K562 (cell line): ENCODE measurements around the gene MRM2. TPM values are rescaled to one million over a fixed set of nuclear protein-coding genes. Genes with fewer than 3 reads are reported as not detected.

ENCODE experiments used
- ATAC-seq: fragments of 200-7000 bp; cut with Tn5 transposase; 3 replicates; pipeline ENCODE4 v1.9.1; 2020; ENCODE audit warnings: moderate library complexity
- BruUV-seq: library from RNA; stranded (reverse); fragments of 400-500 nt; replicated peaks from 2 replicates; lab custom pipeline; 2021; lab: Mats Ljungman, UMichigan
- CTCF ChIA-PET: fragments of 300-600 bp; formaldehyde crosslinking; extraction: SDS; loops from one replicate; lab custom pipeline; 2021; ENCODE audit warnings: low intra/inter-chr PET ratio; lab: Yijun Ruan, JAX
- POLR2A ChIA-PET: fragments of 300-600, 350-650 bp; sonication (Branson Sonifier 250); formaldehyde crosslinking; extraction: SDS; loops from one replicate; lab custom pipeline; 2021; ENCODE audit warnings: antibody characterized with exemption, inconsistent platforms; lab: Yijun Ruan, JAX
- DNase-seq, 4 experiments: peaks; one replicate each; pipeline versions ENCODE4 v3.0.0 to v3.0.0-alpha.2; 2011 to 2018; ENCODE audit warnings: low spot score in 3 of 4, mixed read lengths in 3 of 4; ENCODE audit errors: extremely low read depth in 1 of 4
- FAIRE-seq: peaks from 2 replicates; lab custom pipeline; 2011; peaks lifted over from hg19 to GRCh38; lab: Jason Lieb, UNC
- H2AFZ ChIP-seq: 2 replicates; pipeline ENCODE4 v1.6.0; 2011; ENCODE audit warnings: low read depth, low read length, control low read depth, inconsistent platforms
- H3K27ac ChIP-seq: fragments of 200-600 bp; 3 replicates; pipeline ENCODE4 v1.8.0; 2011; ENCODE audit warnings: low read depth, mild to moderate bottlenecking, control low read depth, inconsistent platforms, low read length, moderate library complexity, mixed read lengths; ENCODE audit errors: extremely low read depth
- H3K27me3 ChIP-seq, 2 experiments: fragments of 300-600 bp in 1 of 2; 2 replicates in 1 of 2; 3 replicates in 1 of 2; pipeline versions ENCODE4 v1.6.0 to v1.8.0; 2011; ENCODE audit warnings: inconsistent platforms in 2 of 2, low read length in 2 of 2, mild to moderate bottlenecking in 1 of 2, mixed read lengths in 1 of 2, moderate library complexity in 1 of 2; ENCODE audit not compliant: control insufficient read depth in 2 of 2, insufficient read depth in 2 of 2
- H3K36me3 ChIP-seq: fragments of 300-600 bp; 3 replicates; pipeline ENCODE4 v1.8.0; 2011; ENCODE audit warnings: mild to moderate bottlenecking, low read length, inconsistent platforms; ENCODE audit not compliant: control insufficient read depth, insufficient read depth
- H3K4me1 ChIP-seq, 2 experiments: fragments of 200-600 bp in 1 of 2; replicated peaks in 1 of 2; 2 replicates in 1 of 2; 3 replicates in 1 of 2; pipeline versions ENCODE4 v1.5.1 to v1.8.0; 2011; ENCODE audit warnings: inconsistent platforms in 2 of 2, low read length in 2 of 2, mild to moderate bottlenecking in 1 of 2, mixed read lengths in 1 of 2, moderate library complexity in 1 of 2; ENCODE audit not compliant: control insufficient read depth in 2 of 2, insufficient read depth in 2 of 2
- H3K4me2 ChIP-seq: 2 replicates; pipeline ENCODE4 v1.6.1; 2011; ENCODE audit warnings: low read length, control low read depth, inconsistent platforms, mixed read lengths; ENCODE audit not compliant: insufficient read depth
- H3K4me3 ChIP-seq: fragments of 200-600 bp; sonication (generic), shearing (Covaris generic); 2 replicates; pipeline ENCODE4 v1.5.1; 2016; ENCODE audit warnings: control low read depth, inconsistent platforms
- H3K79me2 ChIP-seq: fragments of 200-600 bp; 3 replicates; pipeline ENCODE4 v1.8.0; 2011; ENCODE audit warnings: low read length, inconsistent platforms; ENCODE audit not compliant: control insufficient read depth, insufficient read depth
- H3K9ac ChIP-seq, 2 experiments: 2 replicates each; pipeline versions ENCODE4 v1.6.0 to v1.6.1; 2011; ENCODE audit warnings: low read depth in 2 of 2, low read length in 2 of 2, control low read depth in 1 of 2, inconsistent platforms in 1 of 2, mild to moderate bottlenecking in 1 of 2, mixed read lengths in 1 of 2; ENCODE audit not compliant: insufficient read depth in 1 of 2
- H3K9me1 ChIP-seq: one replicate; pipeline ENCODE4 v1.6.0; 2011; ENCODE audit warnings: inconsistent platforms, mild to moderate bottlenecking, low read length, moderate library complexity; ENCODE audit not compliant: control insufficient read depth, insufficient read depth
- H3K9me3 ChIP-seq: replicated peaks from 2 replicates; pipeline ENCODE4 v1.5.1; 2011; ENCODE audit warnings: low read depth, low read length, inconsistent platforms; ENCODE audit not compliant: control insufficient read depth, insufficient read depth
- H4K20me1 ChIP-seq: replicated peaks from 2 replicates; pipeline ENCODE4 v1.6.1; 2011; ENCODE audit warnings: low read length, inconsistent platforms, mixed read lengths; ENCODE audit not compliant: control insufficient read depth, insufficient read depth
- CEBPG ChIP-seq, 3 experiments: fragments of 200-800 bp in 1 of 3; sonication (Bioruptor generic) in 1 of 3; sonication (generic) in 1 of 3; formaldehyde crosslinking in 1 of 3; IDR thresholded peaks in 2 of 3; conservative IDR thresholded peaks in 1 of 3; 2 replicates each; pipeline versions ENCODE4 v1.6.1 to v1.8.0; 2016 to 2022; ENCODE audit warnings: missing compliant biosample characterization in 2 of 3, missing genetic modification characterization in 2 of 3, mild to moderate bottlenecking in 1 of 3, missing genetic modification reagents in 1 of 3
- POLR2G ChIP-seq: fragments of 200-400 bp; formaldehyde crosslinking; IDR thresholded peaks from 2 replicates; pipeline ENCODE4 v1.6.1; 2017; ENCODE audit warnings: low read depth, mild to moderate bottlenecking, antibody characterized with exemption, low read length, moderate library complexity
- PPARD ChIP-seq: fragments of 250-450 bp; sonication (Bioruptor Pico); IDR thresholded peaks from 2 replicates; pipeline ENCODE4 v1.8.0; 2022; ENCODE audit warnings: inconsistent platforms, mild to moderate bottlenecking, moderate library complexity
- RBM22 ChIP-seq: fragments of 200-400 bp; formaldehyde crosslinking; IDR thresholded peaks from 2 replicates; pipeline ENCODE4 v1.6.1; 2018; ENCODE audit warnings: low read length, low read depth; ENCODE audit not compliant: poor library complexity, severe bottlenecking
- VEZF1 ChIP-seq: fragments of 200-800 bp; sonication (Bioruptor generic); IDR thresholded peaks from 2 replicates; pipeline ENCODE4 v1.6.1; 2017; ENCODE audit warnings: missing genetic modification characterization, missing compliant biosample characterization
- WGBS: fragments of 100-300 bp; shearing (Covaris generic); methylation state at CpG from one replicate; pipeline ENCODE4 v1.1.6; 2016; ENCODE audit warnings: low coverage, mixed read lengths; ENCODE audit not compliant: insufficient coverage; ENCODE audit errors: missing lambda C conversion rate; 5-methylcytosine and 5-hydroxymethylcytosine counted together
- in situ Hi-C: fragments of 300-500 bp; cut with MboI; formaldehyde crosslinking; loops from 4 replicates; pipeline ENCODE4 v1.15.0; 2018; ENCODE audit warnings: inconsistent platforms, mixed read lengths
- intact Hi-C: fragments of 100-400 bp; cut with micrococcal nuclease; formaldehyde crosslinking; loops from 2 replicates; pipeline ENCODE4 v1.14.2; 2022
- polyA plus RNA-seq, 8 experiments: library from polyadenylated mRNA; depleted of rRNA in 4 of 8; stranded (reverse) in 5 of 8; unstranded in 3 of 8; fragments of >200 nt; fragmentation: Nextera tagmentation in 2 of 8; fragmentation: Illumina TruSeq in 1 of 8; extraction: Ambion mirVana in 2 of 8; extraction: Trizol in 1 of 8; gene quantifications; 2 replicates each; pipeline versions ENCODE4 v1.2.1 to v1.2.3, GENCODE V29; 2011 to 2014; ENCODE audit warnings: inconsistent platforms in 1 of 8, missing spikeins in 1 of 8
- total RNA-seq, 7 experiments: library from RNA; depleted of rRNA in 6 of 7; stranded (reverse); fragments of >200 nt in 6 of 7; fragmentation: Illumina TruSeq in 2 of 7; extraction: Trizol in 2 of 7; gene quantifications; 2 replicates each; pipeline versions ENCODE4 v1.2.1 to v1.2.3, GENCODE V29; 2011 to 2021; ENCODE audit warnings: low replicate concordance in 1 of 7

The MRM2 gene
- total and polyA plus RNA-seq, 9 of the 15 experiments (the other 6 are each of a cell fraction or from before 2014, with no cell fraction given) = 32.4 to 116 (median 50.5) TPM

GRCh38 chr7:2251841-2252771, 10.1 kb upstream of the MRM2 start:
- Histone ChIP-seq H3K4me3 (no peak overlapping the region), H3K79me2 (no peaks in the 10 kb centered on the region), H3K27me3 (no peaks in the 10 kb centered on the region), H4K20me1 (no peaks in the 10 kb centered on the region), H3K4me2 (no peak overlapping the region), H3K4me1 (peaks cover 9 to 35% of the 10 kb centered on the region in 2 experiments; a peak in 3 of 5 replicates), H3K9me1 (peaks cover 2% of the 10 kb centered on the region), H3K27ac (no peak overlapping the region), H3K9me3 (no peaks in the 10 kb centered on the region), H3K9ac (no peak overlapping the region), H2AFZ (no peak overlapping the region), H3K36me3 (peaks cover 51% of the 10 kb centered on the region; the same call in 2 of the 3 replicates)
- intact Hi-C loops = no loop called here
- peak in 1 of 4 experiments; percentile 24 for DNase-seq
- FAIRE-seq = no peak
- BruUV-seq = no TSS peak
- in situ Hi-C loops = loop anchor here (5.0 kb wide), 1 partner anchor 805 kb away; no protein-coding TSS in a partner anchor
- peak; percentile 62 for TF ChIP-seq RBM22
- TF ChIP-seq PPARD (CRISPR knock-in tag) = no peak
- peak; percentile 66 for TF ChIP-seq POLR2G
- no peak for TF ChIP-seq CEBPG (CRISPR knock-in tag; IDR thresholded peaks at IDR 0.05)
- TF ChIP-seq CEBPG (tag; conservative IDR thresholded peaks at IDR 0.05 in 1 of 2, IDR thresholded peaks at IDR 0.05 in 1 of 2) = no peak
- TF ChIP-seq VEZF1 = 0 out of 2 replicates have a peak, but pooled peaks have one; percentile 26
- POLR2A ChIA-PET = interaction anchor here (0.6 to 1.7 kb wide), 2 partner anchors 10 to 19 kb away, joined by 3 to 5 read pairs; partner anchors contain the start of genes MRM2 and NUDT1
- ATAC-seq = no peak
- CTCF ChIA-PET = no interaction called here
- WGBS = 98% methylated on average over 18 of the region's 24 CpGs
